Uterus (tissue), 4 donors: ENCODE results near the gene ANOS1. TPM values are rescaled to one million over a fixed set of nuclear protein-coding genes. Genes with fewer than 3 reads are reported as not detected.
"Not testable (repeated sequence)": the region's sequence is repeated elsewhere in the genome, so short reads cannot be mapped to it uniquely, and the experiment has no call there.

Source experiments
- DNase-seq, 2 donors: peaks; one replicate each; pipeline ENCODE4 v3.0.0-alpha.2; 2019 to 2020
- H3K27ac ChIP-seq, 2 donors: fragments of 200-600 bp; sonication (generic); 1 replicate in 1 of 2; 2 replicates in 1 of 2; pipeline ENCODE4 v1.5.1; 2016 to 2018
- H3K27me3 ChIP-seq, 2 donors: fragments of 200-600 bp; sonication (generic); one replicate each; pipeline ENCODE4 v1.5.1; 2018 to 2019; ENCODE audit warnings: control low read depth in 1 of 2
- H3K36me3 ChIP-seq, 2 donors: fragments of 200-600 bp; sonication (generic); one replicate each; pipeline ENCODE4 v1.5.1; 2019; ENCODE audit warnings: control low read depth in 1 of 2
- H3K4me1 ChIP-seq, 2 donors: fragments of 200-600 bp; sonication (generic); one replicate each; pipeline ENCODE4 v1.5.1; 2018 to 2019; ENCODE audit warnings: control low read depth in 1 of 2
- H3K4me3 ChIP-seq, 2 donors: fragments of 200-600 bp; sonication (generic); 1 replicate in 1 of 2; 2 replicates in 1 of 2; pipeline ENCODE4 v1.5.1; 2018 to 2019; ENCODE audit warnings: mild to moderate bottlenecking in 1 of 2
- H3K9me3 ChIP-seq, 2 donors: fragments of 200-600 bp; sonication (generic); one replicate each; pipeline ENCODE4 v1.5.1; 2019; ENCODE audit warnings: control low read depth in 1 of 2
- CTCF ChIP-seq, 4 experiments: fragments of 200-600 bp in 2 of 4; fragments of 450-650 bp in 2 of 4; sonication (generic) in 2 of 4; IDR thresholded peaks; one replicate each; pipeline ENCODE4 v1.5.1; 2016 to 2019; ENCODE audit warnings: antibody characterized with exemption in 4 of 4, mild to moderate bottlenecking in 2 of 4, moderate library complexity in 1 of 4
- POLR2A ChIP-seq, 2 donors: fragments of 450-650 bp; IDR thresholded peaks; one replicate each; pipeline ENCODE4 v1.6.1; 2016; ENCODE audit warnings: antibody characterized with exemption in 2 of 2, mild to moderate bottlenecking in 1 of 2, moderate library complexity in 1 of 2
- intact Hi-C: fragments of 100-400 bp; cut with DNase I; formaldehyde crosslinking; loops from one replicate; pipeline ENCODE4 v1.15.1; 2023; ENCODE audit warnings: low total_unique reads
- total RNA-seq, 4 donors: library from RNA; depleted of rRNA in 3 of 4; stranded (reverse); fragments of >200 nt in 3 of 4; gene quantifications; one replicate each; pipeline versions ENCODE4 v1.1.0 to v1.2.4, GENCODE V29; 2014 to 2023
- donor health status: DM: yes; HTN: yes; CAD: no.

The ANOS1 gene
- 10 to 100 TPM in 1 of 4 donors, 1 to 10 TPM in 1, under 1 TPM in 2; 0.26 to 10.6 (median 1.2) TPM for total RNA-seq

- Histone ChIP-seq H3K4me3 (peak within 1 kb of the TSS; percentile 5 to 29), H3K4me1 (no peaks in the 10 kb centered on the region), H3K27ac (no peak within 1 kb of the TSS), H3K27me3 (no peaks in the 10 kb centered on the region), H3K36me3 (no peaks in the 10 kb centered on the region), H3K9me3 (no peaks in the 10 kb centered on the region)
- DNase-seq, result no peak
- intact Hi-C loops, result loop anchor here (10.0 kb wide), 1 partner anchor 1383 kb away; no protein-coding TSS in a partner anchor
- TF ChIP-seq CTCF (IDR thresholded peaks at IDR 0.05) (no peak), POLR2A (IDR thresholded peaks at IDR 0.05) (no peak)
Observed at GRCh38 chrX:8731559-8732395, at the start of gene ANOS1. Gene ANOS1, minus strand, starts transcription at chrX:8732137. Its CDS starts 101 bp downstream, at chrX:8732036.

GRCh38 chrX:8773117-8773516 is 41.2 kb upstream of the ANOS1 start:
- H3K36me3 ChIP-seq, result no peaks in the 10 kb centered on the region
- H3K9me3 ChIP-seq, result no peaks in the 10 kb centered on the region
- no peaks in the 10 kb centered on the region for H3K4me1 ChIP-seq
- intact Hi-C loops, result no loop called here
- no peak overlapping the region for H3K4me3 ChIP-seq
- H3K27ac ChIP-seq, result no peak overlapping the region
- no peak for TF ChIP-seq POLR2A (IDR thresholded peaks at IDR 0.05)
- no peak for TF ChIP-seq CTCF (IDR thresholded peaks at IDR 0.05)
- DNase-seq, result no peak
- no peaks in the 10 kb centered on the region for H3K27me3 ChIP-seq

GRCh38 chrX:8760021-8760420 is 28.1 kb upstream of the ANOS1 start:
- Histone ChIP-seq H3K9me3 (no peaks in the 10 kb centered on the region), H3K27ac (no peak overlapping the region), H3K4me1 (no peaks in the 10 kb centered on the region), H3K4me3 (no peak overlapping the region), H3K27me3 (no peaks in the 10 kb centered on the region), H3K36me3 (no peaks in the 10 kb centered on the region)
- intact Hi-C loops, result no loop called here
- DNase-seq, result no peak
- TF ChIP-seq CTCF (IDR thresholded peaks at IDR 0.05) (no peak), POLR2A (IDR thresholded peaks at IDR 0.05) (no peak)

GRCh38 chrX:8758706-8759105 is 26.8 kb upstream of the ANOS1 start:
- DNase-seq, H3K4me3 ChIP-seq, H3K9me3 ChIP-seq, H3K36me3 ChIP-seq, intact Hi-C loops, H3K27ac ChIP-seq, H3K27me3 ChIP-seq, H3K4me1 ChIP-seq: not testable (repeated sequence)

- not testable (repeated sequence) for H3K27me3 ChIP-seq
Observed at GRCh38 chrX:8757609-8758389, 25.9 kb upstream of the ANOS1 start.

GRCh38 chrX:8755813-8756212 is 23.9 kb upstream of the ANOS1 start:
- H3K4me3 ChIP-seq, result no peak overlapping the region
- H3K9me3 ChIP-seq, result no peaks in the 10 kb centered on the region
- TF ChIP-seq CTCF (IDR thresholded peaks at IDR 0.05) (no peak), POLR2A (IDR thresholded peaks at IDR 0.05) (no peak)
- H3K36me3 ChIP-seq, result no peaks in the 10 kb centered on the region
- intact Hi-C loops, result no loop called here
- H3K27me3 ChIP-seq, result no peaks in the 10 kb centered on the region
- H3K27ac ChIP-seq, result no peak overlapping the region
- DNase-seq, result no peak
- no peaks in the 10 kb centered on the region for H3K4me1 ChIP-seq

More at GRCh38 chrX:8757609-8758389, 25.9 kb upstream of the ANOS1 start:
- DNase-seq, H3K4me3 ChIP-seq, H3K9me3 ChIP-seq, H3K36me3 ChIP-seq, H3K4me1 ChIP-seq, intact Hi-C loops, H3K27ac ChIP-seq: not testable (repeated sequence)
